Esophagus muscularis mucosa (tissue), 3 donors: ENCODE results near the gene UBL5.

Experiments used
- CTCF ChIP-seq, 3 experiments: fragments of 200-600 bp in 2 of 3; fragments of 450-650 bp in 1 of 3; sonication (generic) in 2 of 3; IDR thresholded peaks; one replicate each; pipeline ENCODE4 v1.5.1; 2017 to 2019; ENCODE audit warnings: antibody characterized with exemption in 3 of 3, mild to moderate bottlenecking in 2 of 3, moderate library complexity in 1 of 3
- POLR2AphosphoS5 ChIP-seq, 2 donors: sonication (generic); formaldehyde crosslinking; IDR thresholded peaks; one replicate each; pipeline ENCODE4 v1.6.1; 2017; ENCODE audit warnings: antibody characterized with exemption in 2 of 2

- TF ChIP-seq CTCF (IDR thresholded peaks at IDR 0.05) (no peak), POLR2AphosphoS5 (IDR thresholded peaks at IDR 0.05) (no peak)
Observed at GRCh38 chr19:9854282-9854846, 26.6 kb downstream of the UBL5 start.
